Osteocyte (in vitro differentiated cells): ENCODE data around the gene PIM2. TPM values are rescaled to one million over a fixed set of nuclear protein-coding genes. Genes with fewer than 3 reads are reported as not detected.

Experiments
- DNase-seq: peaks from one replicate; pipeline ENCODE4 v3.0.0; 2021; ENCODE audit warnings: mixed read lengths; ENCODE audit not compliant: unreplicated experiment; ENCODE audit errors: extremely low spot score
- H3K27ac Mint-ChIP-seq: one replicate; pipeline ENCODE4 v1.8.0; 2021; ENCODE audit warnings: mild to moderate bottlenecking, mixed read lengths; ENCODE audit not compliant: unreplicated experiment
- H3K27me3 Mint-ChIP-seq: one replicate; pipeline ENCODE4 v1.8.0; 2021; ENCODE audit warnings: mixed read lengths; ENCODE audit not compliant: unreplicated experiment
- H3K36me3 Mint-ChIP-seq: one replicate; pipeline ENCODE4 v1.8.0; 2021; ENCODE audit warnings: mixed read lengths; ENCODE audit not compliant: unreplicated experiment
- H3K4me1 Mint-ChIP-seq: one replicate; pipeline ENCODE4 v1.8.0; 2021; ENCODE audit warnings: mixed read lengths; ENCODE audit not compliant: unreplicated experiment
- H3K4me3 Mint-ChIP-seq: one replicate; pipeline ENCODE4 v1.8.0; 2021; ENCODE audit warnings: mild to moderate bottlenecking, moderate library complexity, mixed read lengths; ENCODE audit not compliant: unreplicated experiment
- H3K9me3 Mint-ChIP-seq: one replicate; pipeline ENCODE4 v1.8.0; 2021; ENCODE audit warnings: mixed read lengths; ENCODE audit not compliant: unreplicated experiment
- CTCF ChIP-seq: fragments of 200-600 bp; sonication (generic); IDR thresholded peaks from 2 replicates; pipeline ENCODE4 v1.5.0; 2021; ENCODE audit warnings: antibody characterized with exemption, mild to moderate bottlenecking, moderate library complexity
- total RNA-seq: library from RNA; stranded (reverse); gene quantifications from 2 replicates; pipeline ENCODE4 v1.2.1, GENCODE V29; 2021

The PIM2 gene
- total RNA-seq, 1 donor from 2014 or later = 7.3 TPM

GRCh38 chrX:48935301-48935670 lies 16.5 kb upstream of the PIM2 start:
- TF ChIP-seq CTCF = no peak
- Mint-ChIP-seq H3K27me3 (no peaks in the 10 kb centered on the region), H3K4me1 (peaks cover 9% of the 10 kb centered on the region), H3K36me3 (peaks cover 14% of the 10 kb centered on the region), H3K9me3 (peaks cover 3% of the 10 kb centered on the region), H3K4me3 (no peak overlapping the region), H3K27ac (no peak overlapping the region)
- DNase-seq = no peak

DNA sequence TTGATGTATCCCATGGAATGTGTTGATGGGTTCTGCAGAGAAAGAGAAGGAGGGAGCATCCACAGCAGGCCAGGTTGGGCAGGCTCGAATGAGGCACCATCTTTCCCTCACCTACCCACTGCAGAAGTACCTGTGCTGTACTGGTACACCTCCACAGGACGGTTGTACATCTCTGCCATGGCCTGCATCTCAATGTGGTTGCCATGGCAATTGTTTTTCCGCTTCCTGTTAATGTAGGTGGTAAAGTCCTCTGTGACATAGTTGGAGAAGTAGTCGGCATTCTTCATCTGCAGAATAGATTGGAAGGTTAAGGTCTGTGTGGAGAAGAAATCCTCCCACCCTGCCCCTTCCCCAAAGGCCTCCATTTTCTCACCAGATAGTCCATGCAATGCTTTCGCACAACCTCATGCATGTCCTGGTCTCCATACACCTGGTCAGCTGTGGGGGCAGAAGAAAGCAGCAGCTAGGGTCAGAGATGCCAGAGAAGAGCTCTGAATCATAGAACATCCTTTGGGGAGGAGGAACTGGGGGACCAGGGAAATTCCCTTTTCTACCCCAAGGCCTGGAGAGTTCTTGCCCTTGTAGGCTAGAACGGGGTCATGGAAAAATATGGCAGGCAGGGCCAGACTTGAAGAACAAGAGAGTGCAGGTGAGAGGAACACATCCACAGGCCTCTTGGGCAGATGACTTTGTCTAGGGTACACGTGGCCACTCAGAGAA lies 15.9 kb upstream of the PIM2 start:
- Mint-ChIP-seq H3K4me3 (no peak overlapping the region), H3K4me1 (peaks cover 9% of the 10 kb centered on the region), H3K9me3 (peaks cover 3% of the 10 kb centered on the region), H3K27ac (no peak overlapping the region), H3K36me3 (peaks cover 12% of the 10 kb centered on the region), H3K27me3 (no peaks in the 10 kb centered on the region)
- no peak for TF ChIP-seq CTCF
- no peak for DNase-seq

- Mint-ChIP-seq H3K4me3 (no peak overlapping the region), H3K27ac (no peak overlapping the region), H3K27me3 (no peaks in the 10 kb centered on the region), H3K4me1 (peaks cover 9% of the 10 kb centered on the region), H3K36me3 (peaks cover 12% of the 10 kb centered on the region), H3K9me3 (peaks cover 3% of the 10 kb centered on the region)
- DNase-seq = no peak
- no peak for TF ChIP-seq CTCF
These were observed 14.9 kb upstream of the PIM2 start for GRCh38 chrX:48933757-48934156.

- Mint-ChIP-seq H3K4me1 (no peaks in the 10 kb centered on the region), H3K4me3 (no peak overlapping the region), H3K9me3 (peaks cover under 1% of the 10 kb centered on the region), H3K27me3 (no peaks in the 10 kb centered on the region), H3K27ac (no peak overlapping the region), H3K36me3 (peaks cover 14% of the 10 kb centered on the region)
- TF ChIP-seq CTCF = no peak
- DNase-seq = no peak
These were observed 9.0 kb upstream of the PIM2 start for GRCh38 chrX:48927736-48928382.

DNA sequence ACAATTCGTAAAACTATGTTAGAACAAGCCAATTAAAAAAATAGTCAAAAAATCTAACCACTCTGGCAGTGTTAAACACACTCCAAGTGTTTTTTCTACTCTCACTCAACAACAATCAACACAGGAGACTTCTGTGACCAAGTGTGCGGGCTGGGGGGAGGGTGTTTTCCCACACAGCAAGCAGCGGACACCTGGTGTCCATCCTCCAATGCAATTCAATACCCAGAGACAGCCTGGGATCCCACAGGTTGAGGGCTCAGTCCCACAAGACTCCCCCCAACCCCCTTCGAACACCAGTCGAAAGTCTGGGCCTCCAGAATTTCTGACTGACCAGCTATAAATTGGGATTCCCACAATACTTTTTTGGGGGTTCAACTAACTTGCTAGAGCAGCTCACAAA lies 8.3 kb upstream of the PIM2 start:
- Mint-ChIP-seq H3K27ac (no peak overlapping the region), H3K36me3 (peaks cover 11% of the 10 kb centered on the region), H3K4me3 (no peak overlapping the region), H3K27me3 (no peaks in the 10 kb centered on the region), H3K9me3 (no peaks in the 10 kb centered on the region), H3K4me1 (no peaks in the 10 kb centered on the region)
- DNase-seq = no peak
- TF ChIP-seq CTCF = no peak
